H9 (cell line): Measurements from ENCODE around the gene CDK14. TPM values are rescaled to one million over a fixed set of nuclear protein-coding genes. Genes with fewer than 3 reads are reported as not detected.

Experiments
- DNase-seq: peaks from one replicate; pipeline ENCODE4 v3.0.0-alpha.2; 2017
- H2AFZ ChIP-seq: one replicate; pipeline ENCODE4 v1.6.1; 2013; ENCODE audit warnings: mild to moderate bottlenecking, low read length, control low read depth, moderate library complexity
- H2AK5ac ChIP-seq: 2 replicates; pipeline ENCODE4 v1.6.1; 2013; ENCODE audit warnings: low read length, control low read depth, mixed read lengths; ENCODE audit not compliant: insufficient read length
- H2BK120ac ChIP-seq: one replicate; pipeline ENCODE4 v1.6.1; 2013; ENCODE audit warnings: low read depth, mild to moderate bottlenecking, low read length, control low read depth, inconsistent platforms; ENCODE audit not compliant: poor library complexity, severe bottlenecking
- H2BK12ac ChIP-seq: 2 replicates; pipeline ENCODE4 v1.6.1; 2013; ENCODE audit warnings: low read length, control low read depth, mixed read lengths, low read depth; ENCODE audit not compliant: insufficient read length
- H2BK15ac ChIP-seq: 2 replicates; pipeline ENCODE4 v1.6.1; 2013; ENCODE audit warnings: low read depth, low read length, control low read depth
- H2BK20ac ChIP-seq: one replicate; pipeline ENCODE4 v1.6.1; 2013; ENCODE audit warnings: low read depth, mild to moderate bottlenecking, low read length, control low read depth, inconsistent platforms; ENCODE audit not compliant: poor library complexity, severe bottlenecking
- H2BK5ac ChIP-seq: 2 replicates; pipeline ENCODE4 v1.6.1; 2013; ENCODE audit warnings: low read length, control low read depth, mixed read lengths; ENCODE audit not compliant: insufficient read length
- H3K14ac ChIP-seq: 2 replicates; pipeline ENCODE4 v1.6.1; 2013; ENCODE audit warnings: low read length, control low read depth; ENCODE audit not compliant: insufficient read depth
- H3K18ac ChIP-seq: 2 replicates; pipeline ENCODE4 v1.6.1; 2013; ENCODE audit warnings: low read depth, mild to moderate bottlenecking, mixed read lengths, low read length, control low read depth; ENCODE audit not compliant: insufficient read length
- H3K23ac ChIP-seq: 2 replicates; pipeline ENCODE4 v1.6.1; 2013; ENCODE audit warnings: low read length, control low read depth, mixed read lengths, low read depth; ENCODE audit not compliant: insufficient read length
- H3K23me2 ChIP-seq: 2 replicates; pipeline ENCODE4 v1.6.1; 2013; ENCODE audit warnings: low read depth, mild to moderate bottlenecking, mixed read lengths, low read length, control low read depth; ENCODE audit not compliant: insufficient read length, poor library complexity, severe bottlenecking
- H3K27ac ChIP-seq: 2 replicates; pipeline ENCODE4 v1.5.1; 2013; ENCODE audit warnings: low read length, control low read depth, mixed read lengths, low read depth; ENCODE audit not compliant: insufficient read length
- H3K27me3 ChIP-seq: 2 replicates; pipeline ENCODE4 v1.6.1; 2013; ENCODE audit warnings: low read length, control low read depth, inconsistent platforms; ENCODE audit not compliant: insufficient read depth
- H3K4ac ChIP-seq: 2 replicates; pipeline ENCODE4 v1.6.1; 2013; ENCODE audit warnings: low read depth, mild to moderate bottlenecking, control low read depth, inconsistent platforms, low read length, moderate library complexity
- H3K4me1 ChIP-seq: 2 replicates; pipeline ENCODE4 v1.6.1; 2013; ENCODE audit warnings: low read length, control low read depth, inconsistent platforms; ENCODE audit not compliant: insufficient read depth
- H3K4me2 ChIP-seq: 2 replicates; pipeline ENCODE4 v1.6.1; 2013; ENCODE audit warnings: low read length, control low read depth, mixed read lengths; ENCODE audit not compliant: insufficient read length, insufficient read depth
- H3K56ac ChIP-seq: 2 replicates; pipeline ENCODE4 v1.6.1; 2013; ENCODE audit warnings: low read depth, mild to moderate bottlenecking, mixed read lengths, low read length, control low read depth; ENCODE audit not compliant: insufficient read length
- H3K79me1 ChIP-seq: 2 replicates; pipeline ENCODE4 v1.6.1; 2013; ENCODE audit warnings: low read depth, mild to moderate bottlenecking, moderate library complexity, low read length, control low read depth, inconsistent platforms; ENCODE audit not compliant: insufficient read depth, poor library complexity, severe bottlenecking
- H3K79me2 ChIP-seq: 2 replicates; pipeline ENCODE4 v1.6.1; 2013; ENCODE audit warnings: low read length, control low read depth, inconsistent platforms; ENCODE audit not compliant: insufficient read depth
- H3K9ac ChIP-seq: 2 replicates; pipeline ENCODE4 v1.6.1; 2013; ENCODE audit warnings: low read length, control low read depth, mixed read lengths; ENCODE audit not compliant: insufficient read length; ENCODE audit errors: extremely low read depth
- H3K9me3 ChIP-seq: one replicate; pipeline ENCODE4 v1.6.1; 2013; ENCODE audit warnings: low read depth, low read length, inconsistent platforms; ENCODE audit not compliant: control insufficient read depth
- H3T11ph ChIP-seq: one replicate; pipeline ENCODE4 v1.6.1; 2013; ENCODE audit warnings: mild to moderate bottlenecking, low read length, control low read depth, inconsistent platforms
- H4K20me1 ChIP-seq: one replicate; pipeline ENCODE4 v1.6.1; 2013; ENCODE audit not compliant: control insufficient read depth, insufficient read length, insufficient read depth
- H4K5ac ChIP-seq: 2 replicates; pipeline ENCODE4 v1.6.1; 2013; ENCODE audit warnings: low read depth, mild to moderate bottlenecking, mixed read lengths, low read length, control low read depth; ENCODE audit not compliant: insufficient read length
- H4K8ac ChIP-seq: replicated peaks from 2 replicates; pipeline ENCODE4 v1.6.1; 2013; ENCODE audit warnings: low read length, control low read depth, mixed read lengths, low read depth; ENCODE audit not compliant: insufficient read length
- H4K91ac ChIP-seq: 2 replicates; pipeline ENCODE4 v1.6.1; 2013; ENCODE audit warnings: low read depth, mild to moderate bottlenecking, moderate library complexity, mixed read lengths, low read length, control low read depth; ENCODE audit not compliant: insufficient read length
- H3K27ac Mint-ChIP-seq, 3 experiments: 2 replicates in 2 of 3; 3 replicates in 1 of 3; pipeline ENCODE4 v1.8.0; 2020 to 2021; ENCODE audit warnings: mixed read lengths in 3 of 3, mild to moderate bottlenecking in 1 of 3, moderate library complexity in 1 of 3
- H3K27me3 Mint-ChIP-seq: 2 replicates; pipeline ENCODE4 v1.8.0; 2021; ENCODE audit warnings: low read depth, mild to moderate bottlenecking, moderate library complexity, mixed read lengths
- H3K36me3 Mint-ChIP-seq, 3 experiments: 2 replicates in 2 of 3; 3 replicates in 1 of 3; pipeline ENCODE4 v1.8.0; 2020 to 2021; ENCODE audit warnings: low read depth in 3 of 3, mixed read lengths in 3 of 3; ENCODE audit not compliant: insufficient read depth in 1 of 3
- H3K4me1 Mint-ChIP-seq, 2 experiments: 2 replicates each; pipeline ENCODE4 v1.8.0; 2020; ENCODE audit warnings: mixed read lengths in 2 of 2
- H3K4me3 Mint-ChIP-seq, 2 experiments: 2 replicates in 1 of 2; 3 replicates in 1 of 2; pipeline ENCODE4 v1.8.0; 2020 to 2021; ENCODE audit warnings: mild to moderate bottlenecking in 2 of 2, mixed read lengths in 2 of 2, moderate library complexity in 1 of 2
- H3K9me3 Mint-ChIP-seq, 2 experiments: 2 replicates in 1 of 2; 3 replicates in 1 of 2; pipeline ENCODE4 v1.8.0; 2020; ENCODE audit warnings: mild to moderate bottlenecking in 2 of 2, mixed read lengths in 2 of 2, moderate library complexity in 1 of 2
- CTCF ChIP-seq: fragments of 200-600 bp; sonication (generic); conservative IDR thresholded peaks from 3 replicates; pipeline ENCODE4 v1.8.0; 2021; ENCODE audit warnings: antibody characterized with exemption, mild to moderate bottlenecking
- WGBS: extraction: QIAGEN DNeasy Blood & Tissue Kit; methylation state at CpG from one replicate; pipeline ENCODE4 v1.1.7; 2013; ENCODE audit warnings: missing lambda C conversion rate, low lambda C conversion rate, mixed read lengths; ENCODE audit not compliant: insufficient read length; ENCODE audit errors: extremely low coverage; 5-methylcytosine and 5-hydroxymethylcytosine counted together
- total RNA-seq: library from RNA; stranded (reverse); gene quantifications from 2 replicates; pipeline ENCODE4 v1.2.1, GENCODE V29; 2021

The CDK14 gene
- total RNA-seq, 1 experiment from 2014 or later: 23.9 TPM

GRCh38 chr7:90747516-90747915 is 151.4 kb downstream of the CDK14 start:
- Histone ChIP-seq H2BK15ac (no peak overlapping the region), H3K27me3 (no peaks in the 10 kb centered on the region), H2BK5ac (no peak overlapping the region), H2BK12ac (no peak overlapping the region), H4K91ac (no peak overlapping the region), H2BK120ac (no peak overlapping the region), H3K18ac (no peak overlapping the region), H3K9me3 (no peaks in the 10 kb centered on the region), H3T11ph (no peak overlapping the region), H3K23me2 (no peaks in the 10 kb centered on the region), H4K8ac (no peak overlapping the region), H3K27ac (no peak overlapping the region), H3K79me1 (no peaks in the 10 kb centered on the region), H3K56ac (no peak overlapping the region), H3K4me2 (no peak overlapping the region), H3K9ac (no peak overlapping the region), H3K4ac (no peak overlapping the region), H4K5ac (no peak overlapping the region), H2BK20ac (no peak overlapping the region), H3K79me2 (no peaks in the 10 kb centered on the region), H2AK5ac (no peak overlapping the region), H2AFZ (no peak overlapping the region), H4K20me1 (no peaks in the 10 kb centered on the region), H3K23ac (no peak overlapping the region), H3K4me1 (no peaks in the 10 kb centered on the region), H3K14ac (no peak overlapping the region)
- no peak for TF ChIP-seq CTCF
- Mint-ChIP-seq H3K4me3 (no peak overlapping the region), H3K9me3 (peaks cover 2 to 3% of the 10 kb centered on the region in 2 experiments; a peak in 1 of 5 replicates), H3K4me1 (peaks cover 6 to 10% of the 10 kb centered on the region in 2 experiments), H3K27me3 (no peaks in the 10 kb centered on the region), H3K27ac (no peak overlapping the region), H3K36me3 (peaks cover 0 to 9% (median 8%) of the 10 kb centered on the region in 3 experiments; a peak in 4 of 7 replicates)
- WGBS: no CpG with 5 or more reads among the region's 1 CpG
- no peak for DNase-seq
